IMR-90 (cell line): ENCODE data around the gene GPR152. TPM values are rescaled to one million over a fixed set of nuclear protein-coding genes. Genes with fewer than 3 reads are reported as not detected.

Source experiments
- ATAC-seq: fragments of 200-7000 bp; cut with Tn5 transposase; 2 replicates; pipeline ENCODE4 v1.9.1; 2020; ENCODE audit warnings: low read depth, mild to moderate bottlenecking, moderate library complexity
- BruUV-seq: library from RNA; stranded (reverse); fragments of 400-500 nt; replicated peaks from 2 replicates; lab custom pipeline; 2021; lab: Mats Ljungman, UMichigan
- CTCF ChIA-PET: fragments of 300-600 bp; formaldehyde crosslinking; extraction: SDS; loops from one replicate; lab custom pipeline; 2021; ENCODE audit warnings: antibody characterized with exemption; lab: Yijun Ruan, JAX
- POLR2A ChIA-PET: fragments of 300-600 bp; sonication (Branson Sonifier 250); formaldehyde crosslinking; loops from one replicate; lab custom pipeline; 2022; ENCODE audit warnings: antibody characterized with exemption; ENCODE audit not compliant: unreplicated experiment; lab: Charles Lee
- DNase-seq: peaks from one replicate; pipeline ENCODE4 v3.0.0; 2013
- H2AFZ ChIP-seq: replicated peaks from 2 replicates; pipeline ENCODE3; 2013; ENCODE audit warnings: low read length, mild to moderate bottlenecking; ENCODE audit not compliant: poor library complexity
- H2AK5ac ChIP-seq: 2 replicates; pipeline ENCODE4 v1.6.1; 2013; ENCODE audit warnings: low read depth, low read length, inconsistent platforms
- H2AK9ac ChIP-seq: replicated peaks from 2 replicates; pipeline ENCODE3; 2013; ENCODE audit warnings: mild to moderate bottlenecking, low read depth, low read length, moderate library complexity; ENCODE audit not compliant: poor library complexity
- H2BK120ac ChIP-seq: 2 replicates; pipeline ENCODE4 v1.6.1; 2013; ENCODE audit warnings: low read depth, low read length, inconsistent platforms
- H2BK15ac ChIP-seq: 3 replicates; pipeline ENCODE4 v1.6.1; 2013; ENCODE audit warnings: low read depth, low read length, inconsistent platforms
- H2BK20ac ChIP-seq: 2 replicates; pipeline ENCODE4 v1.6.1; 2013; ENCODE audit warnings: low read depth, mild to moderate bottlenecking, inconsistent platforms, low read length, moderate library complexity
- H2BK5ac ChIP-seq: 2 replicates; pipeline ENCODE4 v1.6.1; 2013; ENCODE audit warnings: mild to moderate bottlenecking, low read depth, low read length, inconsistent platforms; ENCODE audit not compliant: poor library complexity, severe bottlenecking
- H3K14ac ChIP-seq: replicated peaks from 2 replicates; pipeline ENCODE4 v1.6.1; 2013; ENCODE audit warnings: low read depth, low read length, inconsistent platforms
- H3K18ac ChIP-seq: 2 replicates; pipeline ENCODE4 v1.6.1; 2013; ENCODE audit warnings: low read depth, low read length, control low read depth
- H3K23ac ChIP-seq: 2 replicates; pipeline ENCODE4 v1.6.1; 2013; ENCODE audit warnings: low read depth, low read length, inconsistent platforms
- H3K27ac ChIP-seq: 2 replicates; pipeline ENCODE4 v1.5.1; 2013; ENCODE audit warnings: mild to moderate bottlenecking, control low read depth, low read length; ENCODE audit not compliant: insufficient read depth
- H3K27me3 ChIP-seq: 2 replicates; pipeline ENCODE4 v1.6.1; 2013; ENCODE audit warnings: low read length; ENCODE audit not compliant: control insufficient read depth, insufficient read depth
- H3K36me3 ChIP-seq: 2 replicates; pipeline ENCODE4 v1.6.1; 2013; ENCODE audit warnings: low read length, mixed read lengths; ENCODE audit not compliant: control insufficient read depth, insufficient read depth
- H3K4ac ChIP-seq: 2 replicates; pipeline ENCODE4 v1.6.1; 2013; ENCODE audit warnings: low read depth, low read length, inconsistent platforms
- H3K4me1 ChIP-seq: 2 replicates; pipeline ENCODE4 v1.6.1; 2013; ENCODE audit warnings: low read length, mixed read lengths; ENCODE audit not compliant: control insufficient read depth, insufficient read depth
- H3K4me2 ChIP-seq: 2 replicates; pipeline ENCODE4 v1.6.1; 2013; ENCODE audit warnings: low read depth, mild to moderate bottlenecking, control low read depth, low read length, moderate library complexity
- H3K4me3 ChIP-seq: 2 replicates; pipeline ENCODE4 v1.5.1; 2013; ENCODE audit warnings: low read depth, mild to moderate bottlenecking, control low read depth, low read length, moderate library complexity; ENCODE audit not compliant: insufficient read depth
- H3K56ac ChIP-seq: 2 replicates; pipeline ENCODE4 v1.6.1; 2013; ENCODE audit warnings: low read length, inconsistent platforms; ENCODE audit not compliant: insufficient read depth; ENCODE audit errors: extremely low read depth
- H3K79me1 ChIP-seq, 2 experiments: 2 replicates each; pipeline ENCODE4 v1.6.1; 2013; ENCODE audit warnings: low read length in 2 of 2, inconsistent platforms in 1 of 2, low read depth in 1 of 2
- H3K9ac ChIP-seq: 2 replicates; pipeline ENCODE4 v1.6.1; 2013; ENCODE audit warnings: low read depth, low read length, control low read depth
- H3K9me1 ChIP-seq: 2 replicates; pipeline ENCODE4 v1.6.1; 2013; ENCODE audit warnings: low read length, inconsistent platforms; ENCODE audit not compliant: insufficient read depth
- H3K9me3 ChIP-seq: 2 replicates; pipeline ENCODE4 v1.6.1; 2013; ENCODE audit warnings: low read length; ENCODE audit not compliant: control insufficient read depth, insufficient read depth
- H4K20me1 ChIP-seq: 2 replicates; pipeline ENCODE4 v1.6.1; 2013; ENCODE audit warnings: low read length, inconsistent platforms; ENCODE audit not compliant: insufficient read depth
- H4K5ac ChIP-seq: 2 replicates; pipeline ENCODE4 v1.6.1; 2013; ENCODE audit warnings: mild to moderate bottlenecking, low read depth, low read length, control low read depth
- H4K8ac ChIP-seq, 2 experiments: 2 replicates each; pipeline ENCODE4 v1.6.1; 2013; ENCODE audit warnings: low read depth in 2 of 2, low read length in 2 of 2, control low read depth in 1 of 2, inconsistent platforms in 1 of 2
- H4K91ac ChIP-seq: 2 replicates; pipeline ENCODE4 v1.6.1; 2013; ENCODE audit warnings: low read depth, low read length, inconsistent platforms; ENCODE audit not compliant: insufficient read depth
- BHLHE40 ChIP-seq: fragments of 150-350 bp; IDR thresholded peaks from 2 replicates; pipeline ENCODE4 v1.6.1; 2016; ENCODE audit warnings: mild to moderate bottlenecking, low read depth, low read length
- CHD1 ChIP-seq: IDR thresholded peaks from 2 replicates; pipeline ENCODE4 v1.6.1; 2012; ENCODE audit warnings: low read depth, low read length, improper control_type of control experiment
- FOS ChIP-seq: fragments of 150-350 bp; IDR thresholded peaks from 2 replicates; pipeline ENCODE4 v1.6.1; 2016; ENCODE audit warnings: low read depth, low read length
- MAFK ChIP-seq: IDR thresholded peaks from 2 replicates; pipeline ENCODE4 v1.6.1; 2012; ENCODE audit warnings: low read depth, low read length, improper control_type of control experiment
- MXI1 ChIP-seq: IDR thresholded peaks from 2 replicates; pipeline ENCODE4 v1.6.1; 2012; ENCODE audit warnings: low read depth, mild to moderate bottlenecking, low read length, moderate library complexity, borderline replicate concordance
- POLR2A ChIP-seq: IDR thresholded peaks from 2 replicates; pipeline ENCODE4 v1.6.1; 2012; ENCODE audit warnings: mild to moderate bottlenecking, low read depth, low read length
- RAD21 ChIP-seq: IDR thresholded peaks from 2 replicates; pipeline ENCODE4 v1.6.1; 2012; ENCODE audit warnings: low read length, improper control_type of control experiment
- RCOR1 ChIP-seq: IDR thresholded peaks from 2 replicates; pipeline ENCODE4 v1.6.1; 2012; ENCODE audit warnings: mild to moderate bottlenecking, low read length, improper control_type of control experiment; ENCODE audit not compliant: insufficient replicate concordance
- RFX5 ChIP-seq: IDR thresholded peaks from 2 replicates; pipeline ENCODE4 v1.8.0; 2012; ENCODE audit warnings: low read depth, mild to moderate bottlenecking, low read length, moderate library complexity
- SMC3 ChIP-seq: fragments of 150-350 bp; IDR thresholded peaks from 2 replicates; pipeline ENCODE4 v1.6.1; 2016; ENCODE audit warnings: low read depth, mild to moderate bottlenecking, antibody characterized with exemption, low read length, moderate library complexity
- WGBS, 2 experiments: methylation state at CpG; one replicate each; pipeline versions ENCODE4 v1.1.5 to v1.1.7; 2013; ENCODE audit warnings: missing lambda C conversion rate in 2 of 2; ENCODE audit not compliant: insufficient read length in 1 of 2; ENCODE audit errors: extremely low coverage in 2 of 2; 5-methylcytosine and 5-hydroxymethylcytosine counted together
- dilution Hi-C: fragments of 300-500 bp; cut with HindIII; formaldehyde crosslinking; loops from one replicate; pipeline ENCODE4 v1.14.3; 2018; ENCODE audit warnings: low sequenced_read_pairs; ENCODE audit not compliant: unreplicated experiment
- in situ Hi-C: fragments of 300-500 bp; cut with MboI; formaldehyde crosslinking; loops from 3 replicates; pipeline ENCODE4 v1.14.3; 2019; ENCODE audit warnings: low sequenced_read_pairs, inconsistent platforms, mixed read lengths
- intact Hi-C: fragments of 100-400 bp; cut with micrococcal nuclease; formaldehyde crosslinking; loops from 2 replicates; pipeline ENCODE4 v1.10.0; 2022
- polyA plus RNA-seq, 3 experiments: library from polyadenylated mRNA; depleted of rRNA; stranded (reverse); fragments of >200 nt; gene quantifications; 2 replicates each; pipeline ENCODE4 v1.2.3, GENCODE V29; 2012; ENCODE audit warnings: low replicate concordance in 1 of 3
- total RNA-seq: library from RNA; depleted of rRNA; stranded (reverse); fragments of >200 nt; gene quantifications from 2 replicates; pipeline ENCODE4 v1.2.3, GENCODE V29; 2012
- TF ChIP-seq, protein P1 (sequence below): fragments of 150-350 bp; IDR thresholded peaks from 2 replicates; pipeline ENCODE4 v1.6.1; 2016; ENCODE audit warnings: low read depth, mild to moderate bottlenecking, low read length, moderate library complexity, borderline replicate concordance
- TF ChIP-seq, protein P2 (sequence below): conservative IDR thresholded peaks from 2 replicates; pipeline ENCODE4 v1.5.1; 2012; ENCODE audit warnings: mild to moderate bottlenecking, low read depth, low read length, improper control_type of control experiment

The GPR152 gene
- total and polyA plus RNA-seq, 2 of the 4 experiments (the other 2 are of a cell fraction), result not detected

DNA sequence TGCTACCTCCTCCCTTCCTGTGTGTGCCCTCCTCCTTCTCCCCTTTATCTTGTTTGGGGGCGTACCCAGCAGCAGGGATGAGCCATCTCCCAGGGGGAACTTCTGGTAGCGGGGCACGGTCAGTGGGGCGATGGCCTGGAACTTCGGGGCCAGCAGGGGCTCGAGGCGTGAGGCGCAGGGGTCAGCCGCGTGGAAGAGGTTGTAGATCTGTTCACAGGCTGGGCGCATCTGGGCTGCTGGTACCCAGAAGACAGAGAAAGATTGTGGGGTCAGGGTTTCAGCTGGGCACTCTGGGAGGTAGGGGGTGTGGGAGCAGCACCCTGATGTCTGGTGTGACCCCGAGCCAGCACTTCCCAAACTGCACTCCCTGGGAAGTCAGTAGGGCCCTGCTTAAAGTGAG, 43.6 kb upstream of the GPR152 start:
- Histone ChIP-seq H3K4me3 (no peak overlapping the region), H3K4me2 (no peak overlapping the region), H3K9me3 (no peaks in the 10 kb centered on the region), H4K20me1 (no peaks in the 10 kb centered on the region), H3K4ac (no peak overlapping the region), H3K23ac (no peak overlapping the region), H3K56ac (no peak overlapping the region), H4K5ac (no peak overlapping the region), H3K9ac (no peak overlapping the region), H2BK15ac (no peak overlapping the region), H3K9me1 (peaks cover 2% of the 10 kb centered on the region), H3K4me1 (no peaks in the 10 kb centered on the region), H3K18ac (no peak overlapping the region), H2AK9ac (no peak overlapping the region), H2AFZ (no peak overlapping the region), H3K27ac (no peak overlapping the region), H3K14ac (no peak overlapping the region), H3K36me3 (peaks cover 45% of the 10 kb centered on the region), H3K27me3 (no peaks in the 10 kb centered on the region), H2AK5ac (no peak overlapping the region), H2BK120ac (no peak overlapping the region), H4K8ac (no peak overlapping the region), H4K91ac (no peak overlapping the region), H3K79me1 (peaks cover 0 to 3% of the 10 kb centered on the region in 2 experiments; a peak in 2 of 4 replicates), H2BK20ac (no peak overlapping the region), H2BK5ac (no peak overlapping the region)
- WGBS, 2 experiments, result 87% methylated on average over 3 of the region's 12 CpGs; no CpG with 5 or more reads in 1 of the 2 experiments
- dilution Hi-C loops, result no loop called here
- CTCF ChIA-PET, result no interaction called here
- intact Hi-C loops, result no loop called here
- ATAC-seq, result no peak
- TF ChIP-seq RAD21 (no peak), RFX5 (no peak), RCOR1 (no peak), BHLHE40 (no peak), POLR2A (no peak), MAFK (no peak), MXI1 (no peak), FOS (no peak), SMC3 (no peak), CHD1 (no peak)
- TF ChIP-seq, protein P1, sequence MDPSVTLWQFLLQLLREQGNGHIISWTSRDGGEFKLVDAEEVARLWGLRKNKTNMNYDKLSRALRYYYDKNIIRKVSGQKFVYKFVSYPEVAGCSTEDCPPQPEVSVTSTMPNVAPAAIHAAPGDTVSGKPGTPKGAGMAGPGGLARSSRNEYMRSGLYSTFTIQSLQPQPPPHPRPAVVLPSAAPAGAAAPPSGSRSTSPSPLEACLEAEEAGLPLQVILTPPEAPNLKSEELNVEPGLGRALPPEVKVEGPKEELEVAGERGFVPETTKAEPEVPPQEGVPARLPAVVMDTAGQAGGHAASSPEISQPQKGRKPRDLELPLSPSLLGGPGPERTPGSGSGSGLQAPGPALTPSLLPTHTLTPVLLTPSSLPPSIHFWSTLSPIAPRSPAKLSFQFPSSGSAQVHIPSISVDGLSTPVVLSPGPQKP, result no peak
- TF ChIP-seq, protein P2, sequence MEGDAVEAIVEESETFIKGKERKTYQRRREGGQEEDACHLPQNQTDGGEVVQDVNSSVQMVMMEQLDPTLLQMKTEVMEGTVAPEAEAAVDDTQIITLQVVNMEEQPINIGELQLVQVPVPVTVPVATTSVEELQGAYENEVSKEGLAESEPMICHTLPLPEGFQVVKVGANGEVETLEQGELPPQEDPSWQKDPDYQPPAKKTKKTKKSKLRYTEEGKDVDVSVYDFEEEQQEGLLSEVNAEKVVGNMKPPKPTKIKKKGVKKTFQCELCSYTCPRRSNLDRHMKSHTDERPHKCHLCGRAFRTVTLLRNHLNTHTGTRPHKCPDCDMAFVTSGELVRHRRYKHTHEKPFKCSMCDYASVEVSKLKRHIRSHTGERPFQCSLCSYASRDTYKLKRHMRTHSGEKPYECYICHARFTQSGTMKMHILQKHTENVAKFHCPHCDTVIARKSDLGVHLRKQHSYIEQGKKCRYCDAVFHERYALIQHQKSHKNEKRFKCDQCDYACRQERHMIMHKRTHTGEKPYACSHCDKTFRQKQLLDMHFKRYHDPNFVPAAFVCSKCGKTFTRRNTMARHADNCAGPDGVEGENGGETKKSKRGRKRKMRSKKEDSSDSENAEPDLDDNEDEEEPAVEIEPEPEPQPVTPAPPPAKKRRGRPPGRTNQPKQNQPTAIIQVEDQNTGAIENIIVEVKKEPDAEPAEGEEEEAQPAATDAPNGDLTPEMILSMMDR, result no peak
- DNase-seq, result no peak
- BruUV-seq, result no TSS peak
- POLR2A ChIA-PET, result no interaction called here
- in situ Hi-C loops, result no loop called here
